BJ (cell line): ENCODE data around the gene PSMB8. TPM values are rescaled to one million over a fixed set of nuclear protein-coding genes. Genes with fewer than 3 reads are reported as not detected.

ENCODE experiments used
- CTCF ChIA-PET: fragments of 350-600 bp; formaldehyde crosslinking; extraction: SDS; loops from one replicate; lab custom pipeline; 2021; ENCODE audit warnings: antibody characterized with exemption, inconsistent platforms; lab: Yijun Ruan, JAX
- POLR2A ChIA-PET: fragments of 300-600 bp; sonication (Branson Sonifier 250); formaldehyde crosslinking; extraction: SDS; loops from one replicate; lab custom pipeline; 2021; ENCODE audit warnings: antibody characterized with exemption; lab: Charles Lee
- DNase-seq: peaks from one replicate; pipeline ENCODE4 v3.0.0-alpha.2; 2011; ENCODE audit warnings: low read depth
- H3K27me3 ChIP-seq: 2 replicates; pipeline ENCODE4 v1.6.0; 2011; ENCODE audit warnings: low read length; ENCODE audit not compliant: control insufficient read depth, insufficient read depth
- H3K36me3 ChIP-seq: 2 replicates; pipeline ENCODE4 v1.5.1; 2011; ENCODE audit warnings: low read length; ENCODE audit not compliant: control insufficient read depth, insufficient read depth
- H3K4me3 ChIP-seq: 2 replicates; pipeline ENCODE4 v1.5.1; 2011; ENCODE audit warnings: low read depth, mild to moderate bottlenecking, control low read depth, low read length
- polyA plus RNA-seq: library from polyadenylated mRNA; depleted of rRNA; stranded (reverse); fragments of >200 nt; gene quantifications from 2 replicates; pipeline ENCODE4 v1.2.3, GENCODE V29; 2011
- TF ChIP-seq, protein P1 (sequence below): IDR thresholded peaks from 2 replicates; pipeline ENCODE4 v1.5.1; 2011; ENCODE audit warnings: low read depth, mild to moderate bottlenecking, control low read depth, inconsistent platforms, low read length, moderate library complexity; ENCODE audit not compliant: insufficient read depth

PSMB8 gene
- polyA plus RNA-seq, 1 experiment: 79.6 TPM

DNA sequence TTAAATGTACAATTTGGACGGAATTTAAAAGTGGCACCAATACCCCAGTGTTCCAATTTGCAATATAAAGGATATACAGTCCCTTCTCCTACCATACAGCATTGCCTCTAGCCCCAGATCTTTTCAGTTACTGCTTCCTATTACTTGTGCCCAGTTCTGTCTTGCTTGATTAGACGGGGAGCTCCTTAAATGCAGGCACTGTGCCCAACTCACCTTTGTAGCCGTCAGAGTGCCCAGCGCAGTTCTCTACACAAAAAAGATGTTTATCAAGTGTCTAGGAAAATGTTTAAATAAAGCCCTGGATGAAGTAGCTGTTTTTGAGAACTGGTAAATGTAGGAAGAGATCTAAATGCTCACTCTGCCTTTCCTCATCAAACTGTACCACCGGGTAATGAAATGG, 12.9 kb downstream of the PSMB8 start:
- TF ChIP-seq, protein P1, sequence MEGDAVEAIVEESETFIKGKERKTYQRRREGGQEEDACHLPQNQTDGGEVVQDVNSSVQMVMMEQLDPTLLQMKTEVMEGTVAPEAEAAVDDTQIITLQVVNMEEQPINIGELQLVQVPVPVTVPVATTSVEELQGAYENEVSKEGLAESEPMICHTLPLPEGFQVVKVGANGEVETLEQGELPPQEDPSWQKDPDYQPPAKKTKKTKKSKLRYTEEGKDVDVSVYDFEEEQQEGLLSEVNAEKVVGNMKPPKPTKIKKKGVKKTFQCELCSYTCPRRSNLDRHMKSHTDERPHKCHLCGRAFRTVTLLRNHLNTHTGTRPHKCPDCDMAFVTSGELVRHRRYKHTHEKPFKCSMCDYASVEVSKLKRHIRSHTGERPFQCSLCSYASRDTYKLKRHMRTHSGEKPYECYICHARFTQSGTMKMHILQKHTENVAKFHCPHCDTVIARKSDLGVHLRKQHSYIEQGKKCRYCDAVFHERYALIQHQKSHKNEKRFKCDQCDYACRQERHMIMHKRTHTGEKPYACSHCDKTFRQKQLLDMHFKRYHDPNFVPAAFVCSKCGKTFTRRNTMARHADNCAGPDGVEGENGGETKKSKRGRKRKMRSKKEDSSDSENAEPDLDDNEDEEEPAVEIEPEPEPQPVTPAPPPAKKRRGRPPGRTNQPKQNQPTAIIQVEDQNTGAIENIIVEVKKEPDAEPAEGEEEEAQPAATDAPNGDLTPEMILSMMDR: no peak
- ChIA-PET POLR2A (no interaction called here), CTCF (interaction anchor here (1.1 to 1.4 kb wide), 3 partner anchors 30 to 153 kb away, joined by 3 to 4 read pairs (median 3); no protein-coding TSS in a partner anchor)
- Histone ChIP-seq H3K4me3 (no peak overlapping the region), H3K27me3 (no peaks in the 10 kb centered on the region), H3K36me3 (peaks cover 18% of the 10 kb centered on the region)
- DNase-seq: no peak

- peaks cover 13% of the 10 kb centered on the region for H3K36me3 ChIP-seq
- TF ChIP-seq, protein P1: no peak
- no peak overlapping the region for H3K4me3 ChIP-seq
- POLR2A ChIA-PET: no interaction called here
- no peaks in the 10 kb centered on the region for H3K27me3 ChIP-seq
- DNase-seq: no peak
- CTCF ChIA-PET: interaction anchor here (1.4 to 3.2 kb wide), 2 partner anchors 8 to 38 kb away, joined by 4 to 27 read pairs; partner anchors contain the start of gene TAP2
These were observed 13.8 kb downstream of the PSMB8 start for GRCh38 chr6:32830017-32830416.

DNA sequence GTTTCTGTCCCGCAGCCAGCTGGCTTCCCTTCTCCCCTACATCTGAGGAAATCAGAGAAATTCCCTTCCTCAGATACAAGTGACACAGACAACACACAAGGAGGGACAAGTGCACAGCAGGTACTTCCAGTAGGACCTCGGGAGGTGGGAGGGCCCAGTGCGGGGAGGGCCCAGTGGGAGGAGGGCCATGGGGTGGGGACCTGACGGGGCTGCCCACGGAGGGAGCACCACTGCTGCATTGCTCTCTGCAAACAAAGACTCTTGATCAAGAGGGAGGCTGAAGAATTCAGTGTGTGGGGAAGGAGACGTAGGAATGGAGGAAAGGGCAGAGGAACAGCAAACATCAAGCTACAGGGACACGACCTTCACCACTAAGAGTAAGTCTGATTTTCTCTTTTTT, 14.4 kb downstream of the PSMB8 start:
- peaks cover 12% of the 10 kb centered on the region for H3K36me3 ChIP-seq
- no peaks in the 10 kb centered on the region for H3K27me3 ChIP-seq
- CTCF ChIA-PET: interaction anchor here (1.0 to 3.2 kb wide), 2 partner anchors 9 to 10 kb away, joined by 3 to 27 read pairs; partner anchors contain the start of gene TAP2
- H3K4me3 ChIP-seq: no peak overlapping the region
- no peak for DNase-seq
- POLR2A ChIA-PET: no interaction called here
- TF ChIP-seq, protein P1: no peak

DNA sequence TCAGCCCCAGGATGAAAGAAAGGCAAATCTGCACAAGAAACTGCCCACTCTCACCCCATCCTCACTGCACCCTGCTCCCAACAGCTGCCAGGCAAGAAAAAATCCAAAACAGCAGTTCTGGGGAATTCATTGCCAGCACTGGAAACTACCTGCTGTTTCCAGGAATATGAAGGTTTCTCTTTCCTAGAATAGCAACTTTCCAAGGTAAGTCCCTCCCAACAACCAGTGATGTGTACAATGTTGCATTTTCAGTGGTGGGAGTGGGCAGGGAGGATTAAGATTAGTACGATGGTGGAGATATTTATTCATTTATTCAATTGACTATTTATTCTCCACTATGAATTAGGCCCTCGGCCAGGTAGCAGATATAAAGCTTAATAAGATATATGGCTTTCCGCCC, 16.8 kb downstream of the PSMB8 start:
- H3K4me3 ChIP-seq: no peak overlapping the region
- TF ChIP-seq, protein P1: no peak
- H3K27me3 ChIP-seq: no peaks in the 10 kb centered on the region
- peaks cover 9% of the 10 kb centered on the region for H3K36me3 ChIP-seq
- POLR2A ChIA-PET: no interaction called here
- CTCF ChIA-PET: interaction anchor here (1.3 to 4.2 kb wide), 7 partner anchors 11 to 41 kb away, joined by 3 to 27 read pairs (median 8); partner anchors contain the start of genes PSMB9, TAP1 and TAP2
- no peak for DNase-seq

GRCh38 chr6:32825966-32826365, 17.9 kb downstream of the PSMB8 start:
- TF ChIP-seq, protein P1: peak; percentile 48
- Histone ChIP-seq H3K27me3 (no peaks in the 10 kb centered on the region), H3K4me3 (no peak overlapping the region), H3K36me3 (peaks cover 9% of the 10 kb centered on the region)
- POLR2A ChIA-PET: no interaction called here
- peak; percentile 35 for DNase-seq
- CTCF ChIA-PET: interaction anchor here (0.7 to 4.2 kb wide), 9 partner anchors 12 to 158 kb away, joined by 3 to 24 read pairs (median 3); partner anchors contain the start of genes PSMB9, TAP1 and TAP2
